C4-2B (cell line): ENCODE data around the gene BORCS5.

ENCODE experiments used
- H3K27ac ChIP-seq: fragments of 450-650 bp; 2 replicates; pipeline ENCODE4 v1.5.1; 2017
- CTCF ChIP-seq: fragments of 450-650 bp; conservative IDR thresholded peaks from 2 replicates; pipeline ENCODE4 v1.5.1; 2017; ENCODE audit warnings: mild to moderate bottlenecking
- ZFX ChIP-seq: fragments of 450-650 bp; IDR thresholded peaks from 2 replicates; pipeline ENCODE4 v1.6.1; 2017

Gene BORCS5

GRCh38 chr12:12451098-12451497 is 94.2 kb downstream of the BORCS5 start:
- TF ChIP-seq ZFX, result no peak
- no peak for TF ChIP-seq CTCF
- peak overlapping the region; percentile 28; the same call in 1 of the 2 replicates for H3K27ac ChIP-seq

- TF ChIP-seq CTCF (no peak), ZFX (no peak)
- H3K27ac ChIP-seq, result no peak overlapping the region
These were observed 95.5 kb downstream of the BORCS5 start for GRCh38 chr12:12452326-12452902.

- TF ChIP-seq CTCF (no peak), ZFX (no peak)
- H3K27ac ChIP-seq, result no peak overlapping the region
These were observed 96.8 kb downstream of the BORCS5 start for GRCh38 chr12:12453635-12454034.

- H3K27ac ChIP-seq, result no peak overlapping the region
- TF ChIP-seq ZFX (no peak), CTCF (no peak)
These were observed 97.4 kb downstream of the BORCS5 start for GRCh38 chr12:12454315-12454714.

- TF ChIP-seq CTCF, result no peak
- TF ChIP-seq ZFX, result no peak
- no peak overlapping the region for H3K27ac ChIP-seq
These were observed 99.8 kb downstream of the BORCS5 start for GRCh38 chr12:12456637-12457036.

- no peak for TF ChIP-seq CTCF
- no peak for TF ChIP-seq ZFX
- H3K27ac ChIP-seq, result no peak overlapping the region
These were observed 104.4 kb downstream of the BORCS5 start for GRCh38 chr12:12460935-12461922.

- no peak overlapping the region for H3K27ac ChIP-seq
- TF ChIP-seq ZFX (no peak), CTCF (no peak)
These were observed 105.0 kb downstream of the BORCS5 start for GRCh38 chr12:12461923-12462315.
